Fibroblast of pulmonary artery (primary cell): ENCODE data around the gene FOXP1.

Experiments used
- DNase-seq: peaks from one replicate; pipeline ENCODE4 v3.0.0-alpha.2; 2010; ENCODE audit warnings: low read depth
- H3K4me3 ChIP-seq: replicated peaks from 2 replicates; pipeline ENCODE4 v1.5.1; 2011; ENCODE audit warnings: low read depth, mild to moderate bottlenecking, control low read depth, low read length, moderate library complexity
- CTCF ChIP-seq: IDR thresholded peaks from 2 replicates; pipeline ENCODE4 v1.5.1; 2011; ENCODE audit warnings: mild to moderate bottlenecking, control low read depth, low read length, inconsistent platforms; ENCODE audit errors: missing control alignments

The FOXP1 gene

GRCh38 chr3:71458895-71459294, 124.6 kb downstream of the FOXP1 start:
- DNase-seq = no peak
- no peak overlapping the region for H3K4me3 ChIP-seq
- no peak for TF ChIP-seq CTCF

- TF ChIP-seq CTCF = no peak
- no peak for DNase-seq
- no peak overlapping the region for H3K4me3 ChIP-seq
These were observed 126.7 kb downstream of the FOXP1 start for GRCh38 chr3:71456826-71457225.

- no peak for TF ChIP-seq CTCF
- no peak overlapping the region for H3K4me3 ChIP-seq
- DNase-seq = no peak
These were observed 127.4 kb downstream of the FOXP1 start for GRCh38 chr3:71456156-71456555.

- DNase-seq = no peak
- TF ChIP-seq CTCF = no peak
- H3K4me3 ChIP-seq = no peak overlapping the region
These were observed 128.8 kb downstream of the FOXP1 start for GRCh38 chr3:71454512-71455403.

- H3K4me3 ChIP-seq = no peak overlapping the region
- no peak for TF ChIP-seq CTCF
- DNase-seq = no peak
These were observed 129.6 kb downstream of the FOXP1 start for GRCh38 chr3:71453822-71454511.

- no peak for TF ChIP-seq CTCF
- H3K4me3 ChIP-seq = no peak overlapping the region
- DNase-seq = no peak
These were observed 130.2 kb downstream of the FOXP1 start for GRCh38 chr3:71453319-71453718.
